DOHH2 (cell line): Measurements from ENCODE around the gene SERPINA5.

Experiments
- H3F3A ChIP-seq: fragments of 200-600 bp; sonication (generic), shearing (Covaris generic); 2 replicates; pipeline ENCODE4 v1.6.0; 2016; ENCODE audit warnings: antibody characterized with exemption, mild to moderate bottlenecking; ENCODE audit not compliant: control insufficient read depth, insufficient read depth
- H3K27ac ChIP-seq: fragments of 200-600 bp; sonication (generic); 2 replicates; pipeline ENCODE4 v1.5.1; 2014; ENCODE audit warnings: low read depth, mild to moderate bottlenecking, low read length, moderate library complexity
- H3K27me3 ChIP-seq: fragments of 200-600 bp; sonication (generic); 2 replicates; pipeline ENCODE4 v1.6.1; 2014; ENCODE audit warnings: mild to moderate bottlenecking, low read length, mixed read lengths; ENCODE audit not compliant: control insufficient read depth
- H3K36me3 ChIP-seq: fragments of 200-600 bp; sonication (generic); 2 replicates; pipeline ENCODE4 v1.6.1; 2014; ENCODE audit warnings: mild to moderate bottlenecking, low read length, moderate library complexity, mixed read lengths; ENCODE audit not compliant: control insufficient read depth
- H3K4me1 ChIP-seq: fragments of 200-600 bp; sonication (generic); 2 replicates; pipeline ENCODE4 v1.6.1; 2014; ENCODE audit warnings: mild to moderate bottlenecking, low read length, mixed read lengths; ENCODE audit not compliant: control insufficient read depth
- H3K4me2 ChIP-seq: fragments of 200-600 bp; sonication (generic); 2 replicates; pipeline ENCODE4 v1.6.0; 2014; ENCODE audit warnings: mild to moderate bottlenecking, low read length, moderate library complexity
- H3K4me3 ChIP-seq: fragments of 200-600 bp; sonication (generic); 2 replicates; pipeline ENCODE4 v1.5.1; 2014; ENCODE audit warnings: mild to moderate bottlenecking, low read length, mixed read lengths
- H3K79me2 ChIP-seq: fragments of 200-600 bp; sonication (generic); 2 replicates; pipeline ENCODE4 v1.6.1; 2014; ENCODE audit warnings: mild to moderate bottlenecking, low read length, mixed read lengths; ENCODE audit not compliant: control insufficient read depth
- H3K9me2 ChIP-seq: fragments of 200-600 bp; sonication (generic); replicated peaks from 2 replicates; pipeline ENCODE4 v1.6.1; 2014; ENCODE audit warnings: mild to moderate bottlenecking, low read length, mixed read lengths; ENCODE audit not compliant: control insufficient read depth
- H3K9me3 ChIP-seq: fragments of 200-600 bp; sonication (generic); 2 replicates; pipeline ENCODE4 v1.6.1; 2014; ENCODE audit warnings: antibody characterized with exemption, low read length, mixed read lengths; ENCODE audit not compliant: control insufficient read depth, insufficient read depth
- H4K20me1 ChIP-seq: fragments of 200-600 bp; sonication (generic); 2 replicates; pipeline ENCODE4 v1.6.0; 2014; ENCODE audit warnings: low read depth, mild to moderate bottlenecking, antibody characterized with exemption, low read length, moderate library complexity; ENCODE audit not compliant: control insufficient read depth, insufficient read depth
- EZH2phosphoT487 ChIP-seq: fragments of 200-600 bp; sonication (generic); IDR thresholded peaks from 2 replicates; pipeline ENCODE4 v1.6.1; 2017; ENCODE audit warnings: borderline replicate concordance, mild to moderate bottlenecking, antibody characterized with exemption, low read length, moderate library complexity, mixed read lengths
- TF ChIP-seq, protein P1 (sequence below): fragments of 200-600 bp; sonication (generic); IDR thresholded peaks from one replicate; pipeline ENCODE4 v1.5.1; 2014; ENCODE audit warnings: antibody characterized with exemption, mild to moderate bottlenecking, low read depth, low read length; ENCODE audit not compliant: poor library complexity, severe bottlenecking

The SERPINA5 gene

DNA sequence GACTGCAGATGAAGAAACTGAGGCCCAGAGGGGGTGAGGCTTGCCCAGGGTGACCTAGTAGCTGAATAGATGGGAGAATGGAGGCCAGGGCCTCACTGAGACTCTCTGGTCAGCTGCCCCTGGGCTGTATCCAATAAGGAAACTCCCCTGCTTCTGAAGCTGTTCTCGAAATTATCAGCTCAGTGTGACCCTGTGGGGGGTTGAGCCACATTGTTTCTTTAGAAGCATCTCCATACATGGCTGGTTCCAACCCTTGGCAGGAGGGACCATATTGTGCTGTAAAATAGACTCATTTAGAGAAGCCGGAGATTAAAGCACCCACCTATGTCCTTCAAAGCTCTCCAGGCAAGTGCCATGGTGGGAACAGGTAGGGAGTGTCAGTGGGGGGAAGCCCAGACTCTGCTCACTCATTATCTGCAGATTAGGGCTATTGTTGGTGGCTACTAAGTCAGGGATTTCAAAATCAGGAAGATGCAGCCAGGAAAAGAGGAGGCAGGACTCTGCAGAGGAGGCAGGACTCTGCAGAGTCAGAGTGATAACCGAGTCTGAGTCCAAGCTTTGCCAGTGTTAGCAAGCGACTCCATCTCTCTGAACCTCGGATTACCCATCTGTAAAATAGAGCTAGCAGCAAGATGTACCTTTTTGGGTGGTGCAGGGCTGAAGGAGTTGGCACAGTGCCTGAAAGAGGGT, 3.5 kb downstream of the SERPINA5 start:
- Histone ChIP-seq H3K27ac (no peak overlapping the region), H3K36me3 (no peaks in the 10 kb centered on the region), H3K4me3 (no peak overlapping the region), H4K20me1 (no peaks in the 10 kb centered on the region), H3K27me3 (peaks cover 12% of the 10 kb centered on the region; the same call in 1 of the 2 replicates), H3K9me2 (no peaks in the 10 kb centered on the region), H3K4me2 (no peak overlapping the region), H3K79me2 (no peaks in the 10 kb centered on the region), H3F3A (no peaks in the 10 kb centered on the region), H3K9me3 (no peaks in the 10 kb centered on the region), H3K4me1 (no peaks in the 10 kb centered on the region)
- TF ChIP-seq, protein P1, sequence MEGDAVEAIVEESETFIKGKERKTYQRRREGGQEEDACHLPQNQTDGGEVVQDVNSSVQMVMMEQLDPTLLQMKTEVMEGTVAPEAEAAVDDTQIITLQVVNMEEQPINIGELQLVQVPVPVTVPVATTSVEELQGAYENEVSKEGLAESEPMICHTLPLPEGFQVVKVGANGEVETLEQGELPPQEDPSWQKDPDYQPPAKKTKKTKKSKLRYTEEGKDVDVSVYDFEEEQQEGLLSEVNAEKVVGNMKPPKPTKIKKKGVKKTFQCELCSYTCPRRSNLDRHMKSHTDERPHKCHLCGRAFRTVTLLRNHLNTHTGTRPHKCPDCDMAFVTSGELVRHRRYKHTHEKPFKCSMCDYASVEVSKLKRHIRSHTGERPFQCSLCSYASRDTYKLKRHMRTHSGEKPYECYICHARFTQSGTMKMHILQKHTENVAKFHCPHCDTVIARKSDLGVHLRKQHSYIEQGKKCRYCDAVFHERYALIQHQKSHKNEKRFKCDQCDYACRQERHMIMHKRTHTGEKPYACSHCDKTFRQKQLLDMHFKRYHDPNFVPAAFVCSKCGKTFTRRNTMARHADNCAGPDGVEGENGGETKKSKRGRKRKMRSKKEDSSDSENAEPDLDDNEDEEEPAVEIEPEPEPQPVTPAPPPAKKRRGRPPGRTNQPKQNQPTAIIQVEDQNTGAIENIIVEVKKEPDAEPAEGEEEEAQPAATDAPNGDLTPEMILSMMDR: no peak
- no peak for TF ChIP-seq EZH2phosphoT487

DNA sequence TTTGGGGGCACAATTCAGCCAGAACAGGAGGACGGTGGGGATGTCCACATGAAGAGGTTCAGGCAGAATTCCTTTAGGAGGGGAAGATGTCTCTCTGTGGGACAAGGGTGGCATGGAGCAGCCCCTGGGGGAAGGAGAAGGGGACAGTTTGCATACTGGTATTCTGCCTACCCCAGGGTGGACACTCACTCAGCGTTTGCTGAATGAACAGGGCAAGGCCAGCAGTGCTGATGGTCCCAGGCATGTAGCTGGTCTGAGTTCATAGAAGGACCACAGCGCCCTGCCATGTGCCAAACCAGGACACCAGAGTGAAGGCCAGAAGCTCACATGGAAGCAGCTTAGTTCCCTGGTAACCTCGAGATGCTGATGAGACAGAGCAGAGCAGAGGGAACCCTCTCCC, 5.4 kb downstream of the SERPINA5 start:
- Histone ChIP-seq H4K20me1 (no peaks in the 10 kb centered on the region), H3K27me3 (peaks cover 12% of the 10 kb centered on the region; the same call in 1 of the 2 replicates), H3K4me1 (no peaks in the 10 kb centered on the region), H3K27ac (no peak overlapping the region), H3K4me3 (no peak overlapping the region), H3K4me2 (no peak overlapping the region), H3K79me2 (no peaks in the 10 kb centered on the region), H3K36me3 (no peaks in the 10 kb centered on the region), H3K9me2 (no peaks in the 10 kb centered on the region), H3F3A (no peaks in the 10 kb centered on the region), H3K9me3 (no peaks in the 10 kb centered on the region)
- TF ChIP-seq, protein P1: no peak
- no peak for TF ChIP-seq EZH2phosphoT487

DNA sequence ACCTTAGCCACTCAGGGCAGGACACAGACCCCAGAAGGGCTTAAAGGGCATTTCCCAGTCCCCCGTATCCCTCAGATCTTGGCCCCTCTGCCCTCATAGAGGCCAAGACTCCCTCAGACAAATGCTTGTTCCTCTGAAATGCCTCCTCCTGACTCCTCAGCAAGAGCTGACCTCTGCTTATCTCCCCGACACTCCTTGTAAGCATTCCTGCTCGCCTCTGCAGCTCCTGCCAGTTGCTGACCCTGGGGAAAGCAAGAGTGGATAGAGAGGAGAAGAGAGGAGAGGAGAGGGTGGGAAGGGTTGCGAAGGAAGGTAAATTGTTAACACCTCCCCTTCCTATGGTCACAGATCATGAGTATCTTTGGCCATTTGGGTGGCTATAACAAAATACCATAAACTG, 7.1 kb downstream of the SERPINA5 start:
- Histone ChIP-seq H3K9me3 (no peaks in the 10 kb centered on the region), H3K9me2 (no peaks in the 10 kb centered on the region), H3K27ac (no peak overlapping the region), H3K36me3 (no peaks in the 10 kb centered on the region), H3F3A (no peaks in the 10 kb centered on the region), H3K4me1 (no peaks in the 10 kb centered on the region), H3K4me3 (no peak overlapping the region), H3K27me3 (peaks cover 12% of the 10 kb centered on the region; the same call in 1 of the 2 replicates), H3K4me2 (no peak overlapping the region), H4K20me1 (no peaks in the 10 kb centered on the region), H3K79me2 (no peaks in the 10 kb centered on the region)
- no peak for TF ChIP-seq EZH2phosphoT487
- TF ChIP-seq, protein P1: no peak
